Keratinocyte (primary cell): ENCODE results near the gene MYL12A.

ENCODE experiments used
- CTCF ChIP-seq, 3 experiments: IDR thresholded peaks in 1 of 3; conservative IDR thresholded peaks in 1 of 3; optimal IDR thresholded peaks in 1 of 3; 2 replicates in 2 of 3; 3 replicates in 1 of 3; pipeline versions ENCODE3 to v1.5.1; 2011; ENCODE audit warnings: low read length in 3 of 3, mild to moderate bottlenecking in 3 of 3, moderate library complexity in 2 of 3, control low read depth in 1 of 3, inconsistent platforms in 1 of 3; ENCODE audit not compliant: insufficient read depth in 2 of 3; ENCODE audit errors: extremely low read depth in 1 of 3
- EZH2 ChIP-seq: IDR thresholded peaks from one replicate; pipeline ENCODE4 v1.6.1; 2012; ENCODE audit warnings: inconsistent platforms, mild to moderate bottlenecking, low read length, moderate library complexity

- TF ChIP-seq CTCF (optimal IDR thresholded peaks at IDR 0.05 in 1 of 3, IDR thresholded peaks at IDR 0.05 in 1 of 3, conservative IDR thresholded peaks at IDR 0.05 in 1 of 3; ENCODE audit: extremely low read depth in 1 of 3, insufficient read depth in 2 of 3, low read length in 3 of 3) (no peak), EZH2 (no peak)
These were observed 864 bp upstream of the MYL12A start for GRCh38 chr18:3246635-3247239.
